ENCODE measurements around the gene LIPC. TPM values are rescaled to one million over a fixed set of nuclear protein-coding genes. Genes with fewer than 3 reads are reported as not detected.

Gene LIPC
- total RNA-seq, 1 donor from 2014 or later = 1.0 TPM

DNA sequence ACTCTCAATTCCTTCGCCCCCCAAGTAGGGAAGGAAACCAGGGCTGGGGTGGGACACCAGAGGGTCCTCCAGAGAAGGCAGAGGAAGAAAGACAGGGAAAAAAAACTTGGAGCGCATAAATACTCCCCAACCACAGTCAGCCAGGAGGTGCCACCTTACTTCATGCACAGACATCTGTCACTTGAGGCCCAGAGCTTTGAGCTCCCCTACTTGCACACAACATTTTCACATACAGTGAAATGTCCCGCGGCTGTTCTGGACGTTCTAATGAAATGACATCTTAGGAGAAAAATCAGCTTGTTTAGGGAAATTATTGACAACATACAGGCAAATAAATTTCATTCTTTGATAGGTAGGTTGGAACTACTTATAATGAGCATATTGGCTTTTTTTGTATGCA, 113.0 kb downstream of the LIPC start:
- no peak overlapping the region for H3K4me3 ChIP-seq
- no peaks in the 10 kb centered on the region for H3K9me3 ChIP-seq
- peaks cover 7% of the 10 kb centered on the region for H3K4me1 ChIP-seq
- intact Hi-C loops (cut with DNase I) = no loop called here
- ATAC-seq (no peak), DNase-seq (no peak)
- TF ChIP-seq, protein P1, sequence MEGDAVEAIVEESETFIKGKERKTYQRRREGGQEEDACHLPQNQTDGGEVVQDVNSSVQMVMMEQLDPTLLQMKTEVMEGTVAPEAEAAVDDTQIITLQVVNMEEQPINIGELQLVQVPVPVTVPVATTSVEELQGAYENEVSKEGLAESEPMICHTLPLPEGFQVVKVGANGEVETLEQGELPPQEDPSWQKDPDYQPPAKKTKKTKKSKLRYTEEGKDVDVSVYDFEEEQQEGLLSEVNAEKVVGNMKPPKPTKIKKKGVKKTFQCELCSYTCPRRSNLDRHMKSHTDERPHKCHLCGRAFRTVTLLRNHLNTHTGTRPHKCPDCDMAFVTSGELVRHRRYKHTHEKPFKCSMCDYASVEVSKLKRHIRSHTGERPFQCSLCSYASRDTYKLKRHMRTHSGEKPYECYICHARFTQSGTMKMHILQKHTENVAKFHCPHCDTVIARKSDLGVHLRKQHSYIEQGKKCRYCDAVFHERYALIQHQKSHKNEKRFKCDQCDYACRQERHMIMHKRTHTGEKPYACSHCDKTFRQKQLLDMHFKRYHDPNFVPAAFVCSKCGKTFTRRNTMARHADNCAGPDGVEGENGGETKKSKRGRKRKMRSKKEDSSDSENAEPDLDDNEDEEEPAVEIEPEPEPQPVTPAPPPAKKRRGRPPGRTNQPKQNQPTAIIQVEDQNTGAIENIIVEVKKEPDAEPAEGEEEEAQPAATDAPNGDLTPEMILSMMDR (IDR thresholded peaks at IDR 0.05) = no peak
- no peaks in the 10 kb centered on the region for H3K36me3 ChIP-seq
- H3K27me3 ChIP-seq (ENCODE audit: low read depth) = no peaks in the 10 kb centered on the region
- H3K27ac ChIP-seq = no peak overlapping the region

- Histone ChIP-seq H3K4me3 (no peak overlapping the region), H3K27ac (no peak overlapping the region), H3K36me3 (no peaks in the 10 kb centered on the region), H3K27me3 (ENCODE audit: low read depth) (no peaks in the 10 kb centered on the region), H3K4me1 (peaks cover 7% of the 10 kb centered on the region), H3K9me3 (no peaks in the 10 kb centered on the region)
- ATAC-seq (peak; percentile 25 to 40), DNase-seq (no peak)
- intact Hi-C loops (cut with DNase I) = no loop called here
- TF ChIP-seq, protein P1 (IDR thresholded peaks at IDR 0.05) = no peak
Observed at GRCh38 chr15:58545307-58546065, 113.7 kb downstream of the LIPC start.

DNA sequence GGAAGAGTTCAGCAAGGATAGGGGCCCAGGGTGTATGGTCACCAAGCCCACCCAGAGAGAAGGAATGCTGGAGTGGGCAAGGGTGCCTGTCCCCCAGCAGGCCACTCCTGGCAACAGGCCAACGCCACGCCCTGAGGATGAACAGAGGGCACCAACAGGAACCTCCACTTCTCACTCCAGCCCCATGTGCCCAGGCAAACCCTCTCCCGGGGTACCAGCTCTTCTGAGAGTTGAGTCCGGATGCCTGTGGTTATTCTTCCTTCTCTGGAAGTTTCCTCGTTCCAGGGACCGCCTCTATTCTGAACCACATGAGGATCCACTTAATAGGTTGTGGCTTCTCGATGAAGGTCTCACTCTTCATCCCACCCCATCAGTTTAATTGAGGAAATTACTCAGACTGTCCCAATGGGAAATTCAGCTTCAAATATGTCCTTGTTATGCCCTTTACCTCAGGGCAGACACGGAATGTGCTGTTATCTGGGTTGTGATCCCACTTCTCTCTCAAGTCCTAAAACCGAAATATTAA, 114.3 kb downstream of the LIPC start:
- Histone ChIP-seq H3K4me3 (no peak overlapping the region), H3K27ac (no peak overlapping the region), H3K9me3 (no peaks in the 10 kb centered on the region), H3K27me3 (ENCODE audit: low read depth) (no peaks in the 10 kb centered on the region), H3K4me1 (peaks cover 9% of the 10 kb centered on the region), H3K36me3 (no peaks in the 10 kb centered on the region)
- TF ChIP-seq, protein P1 (IDR thresholded peaks at IDR 0.05) = no peak
- DNase-seq (no peak), ATAC-seq (no peak)
- intact Hi-C loops (cut with DNase I) = no loop called here

DNA sequence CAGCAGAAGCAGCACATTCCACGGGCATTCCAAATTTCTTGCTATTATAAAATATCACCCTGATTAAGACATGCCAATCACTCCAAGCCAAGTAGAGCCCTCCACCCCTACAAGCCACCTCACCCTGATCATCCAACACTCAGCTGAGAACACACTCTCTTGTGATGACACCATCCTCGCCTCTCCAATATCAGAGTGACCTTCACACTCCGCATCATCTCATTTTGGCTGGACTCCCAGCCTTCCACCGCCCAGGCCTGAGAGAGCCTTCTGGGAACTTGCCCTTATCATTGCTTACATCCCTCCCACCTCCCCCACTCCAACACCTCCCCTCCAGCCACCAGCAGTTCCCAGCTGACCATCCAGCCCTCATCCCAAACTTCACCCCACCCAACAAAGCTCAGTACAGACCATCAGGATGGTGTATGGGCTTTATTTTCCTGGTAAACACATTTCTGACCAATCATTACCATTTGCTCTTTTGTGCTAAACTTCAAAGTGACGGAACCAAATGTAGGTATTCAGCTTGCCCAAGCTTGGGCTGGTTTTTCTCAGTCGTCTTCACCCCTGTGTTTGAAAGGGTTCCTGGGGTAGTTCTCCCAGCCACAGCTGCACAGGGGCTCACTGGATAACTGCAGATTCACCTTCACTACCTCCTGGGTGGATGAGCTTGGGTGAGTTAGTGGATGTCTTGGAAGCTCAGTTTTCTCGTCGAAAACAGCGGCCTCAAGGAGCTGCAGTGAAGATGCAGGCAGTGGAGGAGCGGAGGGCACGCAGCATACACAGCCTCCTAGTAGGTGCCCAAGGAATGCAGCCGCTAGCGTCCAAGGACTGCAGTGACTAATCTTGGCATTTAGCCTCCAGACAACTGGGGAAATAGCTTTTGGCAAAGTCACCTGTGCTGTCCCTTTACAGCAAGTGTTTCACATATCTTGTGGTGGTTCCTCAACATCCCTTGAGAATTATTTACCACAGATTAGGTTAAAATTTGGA, 115.1 kb downstream of the LIPC start:
- Histone ChIP-seq H3K27ac (peak overlapping the region; percentile 36), H3K36me3 (no peaks in the 10 kb centered on the region), H3K4me1 (peaks cover 14% of the 10 kb centered on the region), H3K27me3 (ENCODE audit: low read depth) (no peaks in the 10 kb centered on the region), H3K4me3 (no peak overlapping the region), H3K9me3 (no peaks in the 10 kb centered on the region)
- TF ChIP-seq, protein P1 (IDR thresholded peaks at IDR 0.05) = no peak
- ATAC-seq (peak; percentile 55 to 80), DNase-seq (no peak)
- intact Hi-C loops (cut with DNase I) = no loop called here

GRCh38 chr15:58547628-58548307, 116.0 kb downstream of the LIPC start:
- DNase-seq = no peak
- Histone ChIP-seq H3K27ac (no peak overlapping the region), H3K4me3 (no peak overlapping the region)

More at GRCh38 chr15:58547628-58548307, 116.0 kb downstream of the LIPC start:
- Histone ChIP-seq H3K9me3 (no peaks in the 10 kb centered on the region), H3K4me1 (peaks cover 21% of the 10 kb centered on the region), H3K27me3 (ENCODE audit: low read depth) (no peaks in the 10 kb centered on the region), H3K36me3 (no peaks in the 10 kb centered on the region)
- intact Hi-C loops (cut with DNase I) = no loop called here
- TF ChIP-seq, protein P1 (IDR thresholded peaks at IDR 0.05) = no peak
- ATAC-seq = no peak
